Muscle layer of duodenum (tissue), 2 donors: ENCODE measurements around the gene ST8SIA5.

Source experiments
- H3K27ac ChIP-seq: one replicate; pipeline ENCODE4 v1.7.0; 2013; ENCODE audit warnings: mild to moderate bottlenecking, low read length
- H3K27me3 ChIP-seq: one replicate; pipeline ENCODE4 v1.7.0; 2013; ENCODE audit warnings: low read depth, mild to moderate bottlenecking, control low read depth, low read length
- H3K36me3 ChIP-seq, 2 donors: one replicate each; pipeline ENCODE4 v1.7.0; 2013; ENCODE audit warnings: low read length in 2 of 2, control low read depth in 1 of 2, mild to moderate bottlenecking in 1 of 2; ENCODE audit not compliant: insufficient read depth in 2 of 2, control insufficient read depth in 1 of 2
- H3K4me1 ChIP-seq, 2 donors: one replicate each; pipeline ENCODE4 v1.7.0; 2013; ENCODE audit warnings: low read length in 2 of 2, mild to moderate bottlenecking in 2 of 2, control low read depth in 1 of 2, moderate library complexity in 1 of 2; ENCODE audit not compliant: insufficient read depth in 2 of 2, control insufficient read depth in 1 of 2
- H3K4me3 ChIP-seq, 2 donors: one replicate each; pipeline ENCODE4 v1.7.0; 2013; ENCODE audit warnings: low read length in 2 of 2, low read depth in 1 of 2, mild to moderate bottlenecking in 1 of 2
- H3K9me3 ChIP-seq, 2 donors: one replicate each; pipeline ENCODE4 v1.7.0; 2013; ENCODE audit warnings: low read length in 2 of 2, control low read depth in 1 of 2, mild to moderate bottlenecking in 1 of 2; ENCODE audit not compliant: control insufficient read depth in 1 of 2
- donor health status: healthy.

The ST8SIA5 gene

DNA sequence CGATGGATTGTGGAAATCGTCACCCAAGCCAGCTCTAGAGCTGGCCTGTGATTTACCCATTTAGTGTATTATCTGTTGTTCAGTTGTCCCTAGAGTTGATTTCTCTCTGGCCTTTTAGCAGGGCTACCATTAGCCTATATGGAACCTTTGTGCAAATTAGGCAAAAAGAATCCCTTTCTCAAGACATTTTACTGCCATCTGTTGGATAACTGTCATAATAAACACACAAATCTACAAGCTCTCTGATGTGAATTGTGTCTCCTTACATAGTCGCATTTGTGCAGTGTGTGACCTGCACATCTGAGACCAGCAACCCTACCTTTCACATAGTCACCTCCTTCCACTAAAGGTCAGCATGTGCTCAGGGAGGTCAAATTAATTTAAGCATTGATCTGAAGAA, 133.9 kb downstream of the ST8SIA5 start:
- Histone ChIP-seq H3K36me3 (no peaks in the 10 kb centered on the region), H3K27ac (no peak overlapping the region), H3K4me1 (peaks cover 0 to 14% of the 10 kb centered on the region in 2 donors), H3K9me3 (no peaks in the 10 kb centered on the region), H3K27me3 (no peaks in the 10 kb centered on the region), H3K4me3 (no peak overlapping the region)

DNA sequence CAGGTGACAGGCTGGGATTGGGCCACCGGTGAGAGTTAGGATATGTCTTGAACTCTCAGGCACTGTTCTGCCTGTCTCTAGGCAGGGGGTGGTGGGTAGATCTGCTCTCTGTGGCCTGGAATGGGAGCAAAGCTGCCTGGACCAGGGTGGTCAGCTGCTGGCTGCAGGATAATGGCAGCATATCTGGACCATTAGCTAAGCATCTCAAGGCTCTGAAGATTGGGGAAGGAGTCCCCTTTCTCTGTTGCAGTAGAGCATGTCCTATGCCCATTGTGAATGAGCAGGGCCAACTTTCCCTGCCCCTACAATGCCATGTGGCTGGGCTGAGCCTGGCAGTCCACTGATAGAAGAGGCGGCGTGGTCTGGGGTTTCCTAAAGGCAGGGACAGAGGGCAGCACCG, 134.4 kb downstream of the ST8SIA5 start:
- Histone ChIP-seq H3K4me1 (peaks cover 0 to 14% of the 10 kb centered on the region in 2 donors), H3K9me3 (no peaks in the 10 kb centered on the region)

DNA sequence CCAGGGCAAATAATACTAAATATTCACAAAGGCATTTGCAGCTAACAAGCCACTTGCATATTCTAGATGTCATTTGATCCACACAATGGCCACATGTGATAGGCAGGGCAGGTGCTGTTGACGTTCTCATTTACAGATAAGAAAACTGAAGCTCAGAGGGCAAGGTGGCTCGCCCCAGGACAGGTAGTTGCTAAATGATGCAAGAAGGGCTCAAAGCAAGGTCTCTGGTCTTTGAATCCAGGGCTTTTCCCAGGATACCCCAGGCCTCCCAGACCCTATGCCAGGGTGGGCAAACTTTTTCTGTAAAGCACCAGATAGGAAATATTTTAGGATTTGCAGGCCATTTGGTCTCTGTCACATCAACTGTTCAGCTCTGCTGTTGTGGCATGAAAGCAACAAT, 135.0 kb downstream of the ST8SIA5 start:
- no peak overlapping the region for H3K27ac ChIP-seq
- no peaks in the 10 kb centered on the region for H3K36me3 ChIP-seq
- no peaks in the 10 kb centered on the region for H3K9me3 ChIP-seq
- H3K4me3 ChIP-seq: no peak overlapping the region
- H3K4me1 ChIP-seq: peaks cover 0 to 14% of the 10 kb centered on the region in 2 donors
- no peaks in the 10 kb centered on the region for H3K27me3 ChIP-seq

More for the DNA sequence above, 134.4 kb downstream of the ST8SIA5 start:
- no peaks in the 10 kb centered on the region for H3K36me3 ChIP-seq
- H3K27ac ChIP-seq: no peak overlapping the region
- no peak overlapping the region for H3K4me3 ChIP-seq
- no peaks in the 10 kb centered on the region for H3K27me3 ChIP-seq

DNA sequence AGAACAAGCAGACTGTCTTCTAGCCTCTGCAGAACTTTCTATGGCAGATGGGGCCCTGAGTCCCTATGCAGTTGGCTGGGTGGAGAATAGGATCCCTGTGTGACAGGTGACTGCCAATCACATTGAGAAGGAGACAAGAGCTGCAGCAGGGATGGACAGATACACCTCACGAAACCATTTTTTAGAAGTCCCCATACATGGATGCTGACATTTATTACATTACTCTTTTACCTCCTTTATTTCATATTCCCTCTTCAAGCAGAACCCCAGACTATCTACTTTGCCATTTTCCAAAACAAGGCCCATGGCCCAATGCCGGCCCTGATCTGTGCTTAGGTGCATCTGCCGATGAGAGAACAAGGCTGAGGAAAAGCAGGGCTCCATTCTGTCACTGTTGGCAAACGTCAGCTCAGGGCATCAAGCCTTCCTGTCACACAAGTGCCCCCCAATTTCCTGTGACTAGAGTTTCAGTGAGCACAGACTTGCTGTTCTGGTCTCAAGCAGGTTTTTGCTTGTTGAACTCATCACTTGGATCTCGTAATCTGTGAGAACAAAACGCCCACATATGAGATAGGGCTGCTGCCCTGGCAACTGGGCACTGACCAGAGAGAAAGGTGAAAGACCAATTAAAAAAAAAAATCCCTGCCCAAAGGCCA, 135.6 kb downstream of the ST8SIA5 start:
- Histone ChIP-seq H3K9me3 (no peaks in the 10 kb centered on the region), H3K27ac (no peak overlapping the region), H3K27me3 (no peaks in the 10 kb centered on the region), H3K4me1 (peaks cover 0 to 14% of the 10 kb centered on the region in 2 donors), H3K4me3 (no peak overlapping the region), H3K36me3 (no peaks in the 10 kb centered on the region)

DNA sequence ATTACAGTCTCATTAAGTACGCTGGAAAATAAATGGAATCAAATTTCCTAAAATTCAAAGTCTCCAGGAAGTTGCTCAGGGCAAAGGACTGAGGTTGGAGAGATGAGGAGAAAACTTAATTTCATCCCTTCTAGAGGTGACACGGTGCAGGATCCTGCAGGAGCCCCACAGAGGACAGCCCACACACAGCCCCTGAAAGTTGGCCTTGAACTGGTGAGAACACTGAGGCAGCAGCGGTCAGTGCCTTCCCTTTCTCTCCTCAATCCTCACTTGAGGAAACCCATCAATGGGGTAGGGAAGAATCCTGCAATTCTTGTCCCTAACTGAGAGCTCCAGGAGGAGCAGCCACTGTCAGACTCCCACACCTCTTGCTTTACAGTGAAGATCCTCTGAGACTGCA, 137.3 kb downstream of the ST8SIA5 start:
- Histone ChIP-seq H3K4me1 (peaks cover 0 to 14% of the 10 kb centered on the region in 2 donors), H3K27ac (no peak overlapping the region)

More for the DNA sequence above, 137.3 kb downstream of the ST8SIA5 start:
- Histone ChIP-seq H3K36me3 (no peaks in the 10 kb centered on the region), H3K9me3 (no peaks in the 10 kb centered on the region), H3K4me3 (no peak overlapping the region), H3K27me3 (no peaks in the 10 kb centered on the region)
